AG09319 (cell line): ENCODE measurements around the gene GHRHR.

Source experiments
- DNase-seq: peaks from one replicate; pipeline ENCODE4 v3.0.0-alpha.2; 2010; ENCODE audit warnings: low read depth; ENCODE audit errors: extremely low read depth
- TF ChIP-seq, protein P1 (sequence below): IDR thresholded peaks from 2 replicates; pipeline ENCODE4 v1.5.1; 2011; ENCODE audit warnings: low read depth, mild to moderate bottlenecking, inconsistent platforms, low read length, moderate library complexity

The GHRHR gene

DNA sequence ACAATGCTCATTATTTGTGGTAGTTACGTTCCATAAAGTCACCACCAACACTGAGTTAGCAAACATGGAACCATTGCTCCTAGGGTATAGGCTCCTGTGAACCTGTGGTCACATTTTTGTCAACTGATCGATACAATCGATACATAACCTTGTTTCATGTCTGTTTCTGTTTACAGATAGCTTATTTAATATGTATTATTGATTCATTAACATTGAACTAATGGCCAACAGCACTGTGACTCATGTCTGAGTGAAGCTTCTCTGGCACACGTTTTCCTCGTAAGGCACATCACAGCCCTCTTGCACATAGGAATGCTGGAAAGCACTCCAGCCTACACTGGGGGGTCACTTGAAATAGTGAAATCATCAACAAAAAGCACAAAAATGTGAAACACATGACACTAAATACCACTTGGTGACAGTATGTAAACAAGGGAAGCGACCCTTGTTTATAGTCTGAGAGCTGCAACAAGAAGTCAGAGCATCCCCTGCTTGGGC, 27.0 kb downstream of the GHRHR start:
- TF ChIP-seq, protein P1, sequence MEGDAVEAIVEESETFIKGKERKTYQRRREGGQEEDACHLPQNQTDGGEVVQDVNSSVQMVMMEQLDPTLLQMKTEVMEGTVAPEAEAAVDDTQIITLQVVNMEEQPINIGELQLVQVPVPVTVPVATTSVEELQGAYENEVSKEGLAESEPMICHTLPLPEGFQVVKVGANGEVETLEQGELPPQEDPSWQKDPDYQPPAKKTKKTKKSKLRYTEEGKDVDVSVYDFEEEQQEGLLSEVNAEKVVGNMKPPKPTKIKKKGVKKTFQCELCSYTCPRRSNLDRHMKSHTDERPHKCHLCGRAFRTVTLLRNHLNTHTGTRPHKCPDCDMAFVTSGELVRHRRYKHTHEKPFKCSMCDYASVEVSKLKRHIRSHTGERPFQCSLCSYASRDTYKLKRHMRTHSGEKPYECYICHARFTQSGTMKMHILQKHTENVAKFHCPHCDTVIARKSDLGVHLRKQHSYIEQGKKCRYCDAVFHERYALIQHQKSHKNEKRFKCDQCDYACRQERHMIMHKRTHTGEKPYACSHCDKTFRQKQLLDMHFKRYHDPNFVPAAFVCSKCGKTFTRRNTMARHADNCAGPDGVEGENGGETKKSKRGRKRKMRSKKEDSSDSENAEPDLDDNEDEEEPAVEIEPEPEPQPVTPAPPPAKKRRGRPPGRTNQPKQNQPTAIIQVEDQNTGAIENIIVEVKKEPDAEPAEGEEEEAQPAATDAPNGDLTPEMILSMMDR, result no peak
- no peak for DNase-seq

DNA sequence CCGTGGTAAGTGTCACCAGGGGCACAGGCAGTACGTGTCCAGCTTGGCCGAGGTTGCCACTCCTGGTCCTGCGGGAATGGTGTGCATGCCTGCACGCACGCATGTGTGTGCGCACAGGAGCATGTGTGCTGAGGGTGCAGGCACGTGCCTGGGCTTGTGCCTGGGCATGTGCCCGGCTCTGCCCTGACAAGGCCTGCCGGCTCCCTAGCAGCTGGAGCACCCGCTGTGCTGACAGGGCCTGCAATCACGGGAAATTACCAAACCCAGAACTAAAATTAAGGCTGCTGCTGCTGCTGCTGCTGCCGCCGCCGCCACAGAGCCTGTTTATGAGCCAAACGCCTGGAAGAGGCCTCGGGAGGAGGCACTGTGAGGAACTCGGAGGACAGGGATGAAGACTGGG, 28.7 kb downstream of the GHRHR start:
- DNase-seq, result no peak

DNA sequence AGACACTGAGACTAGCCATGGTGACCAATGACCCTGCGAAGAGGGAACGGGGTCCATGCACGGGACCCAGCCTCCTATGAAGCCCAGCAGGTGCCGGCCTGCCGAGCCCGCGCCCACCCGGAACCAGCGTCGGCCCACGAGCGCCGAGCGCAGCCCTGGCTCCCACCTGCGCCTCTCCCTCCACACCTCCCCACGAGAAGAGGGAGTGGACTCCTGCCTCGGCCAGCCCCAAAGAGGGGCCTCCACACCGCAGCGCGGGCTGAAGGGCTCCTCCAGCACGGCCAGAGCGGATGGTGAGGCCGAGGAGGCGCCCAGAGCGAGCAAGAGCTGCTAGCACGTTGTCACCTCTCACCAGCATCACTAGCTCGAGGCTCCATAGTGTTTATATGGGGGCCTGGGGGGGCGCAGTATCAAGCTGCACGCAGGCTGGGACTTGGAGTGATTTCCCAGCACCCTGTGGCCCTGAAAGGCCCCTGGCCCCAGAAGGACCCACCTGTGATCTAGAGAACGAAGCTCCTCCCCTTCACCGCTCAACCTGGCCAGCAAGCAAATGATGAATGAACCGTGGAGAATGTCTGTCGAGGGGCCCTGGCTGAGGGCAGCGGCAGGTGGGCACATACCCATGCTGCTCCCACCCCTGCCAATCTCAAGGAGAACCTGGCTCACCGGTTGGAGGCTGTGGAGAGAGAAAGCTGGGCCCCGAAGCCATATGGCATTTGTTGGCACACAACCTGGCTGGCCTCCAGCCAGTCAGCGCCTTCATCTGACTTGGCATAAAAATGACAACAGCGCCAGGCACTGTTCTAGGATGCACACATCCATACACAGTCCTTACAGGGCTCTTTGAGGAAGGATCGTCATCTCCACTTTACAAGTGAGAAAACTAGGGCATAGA, 30.7 kb downstream of the GHRHR start:
- TF ChIP-seq, protein P1, result no peak

More for the DNA sequence above, 28.7 kb downstream of the GHRHR start:
- TF ChIP-seq, protein P1, result no peak

DNA sequence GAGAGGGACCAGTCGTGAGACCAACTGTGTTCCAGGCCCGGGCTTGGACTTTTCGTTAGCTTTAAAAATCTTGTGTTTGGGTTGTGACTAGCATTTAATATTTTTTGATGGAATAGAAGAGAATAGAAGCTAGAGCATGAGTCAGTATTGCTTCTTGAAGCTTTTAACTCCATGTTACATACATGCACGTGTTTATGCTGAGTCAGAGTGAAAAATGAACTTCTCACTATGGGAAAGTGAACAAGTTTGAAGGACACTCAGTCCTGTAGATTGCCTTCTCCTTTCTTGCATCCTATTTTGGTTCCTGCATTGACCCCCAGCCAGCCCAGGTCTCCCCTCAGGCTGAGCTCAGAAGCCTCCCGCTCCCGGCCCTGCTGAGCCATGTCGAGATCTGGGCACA, 31.8 kb downstream of the GHRHR start:
- no peak for DNase-seq
- TF ChIP-seq, protein P1, result no peak

More for the DNA sequence above, 30.7 kb downstream of the GHRHR start:
- DNase-seq, result no peak

DNA sequence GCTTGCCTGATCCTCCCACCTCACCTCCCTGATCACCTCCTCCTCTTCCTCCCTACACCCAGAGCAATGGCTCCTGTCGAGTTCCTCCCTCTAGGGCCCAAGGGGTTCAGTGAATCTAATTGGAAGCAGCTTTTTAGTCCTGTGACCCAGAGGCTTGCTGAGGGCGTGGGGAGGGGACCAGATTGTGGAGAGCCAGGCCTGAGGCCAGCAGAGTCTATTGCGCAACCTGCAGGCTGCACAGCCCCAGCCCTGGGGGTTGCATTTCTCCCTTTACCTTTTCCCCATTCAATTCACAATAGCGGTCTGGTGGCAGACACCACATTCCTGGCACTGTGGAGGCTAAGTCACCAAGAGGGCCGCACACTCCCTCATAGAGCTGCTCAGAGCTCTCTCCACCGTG, 32.5 kb downstream of the GHRHR start:
- DNase-seq, result no peak
- TF ChIP-seq, protein P1, result no peak

DNA sequence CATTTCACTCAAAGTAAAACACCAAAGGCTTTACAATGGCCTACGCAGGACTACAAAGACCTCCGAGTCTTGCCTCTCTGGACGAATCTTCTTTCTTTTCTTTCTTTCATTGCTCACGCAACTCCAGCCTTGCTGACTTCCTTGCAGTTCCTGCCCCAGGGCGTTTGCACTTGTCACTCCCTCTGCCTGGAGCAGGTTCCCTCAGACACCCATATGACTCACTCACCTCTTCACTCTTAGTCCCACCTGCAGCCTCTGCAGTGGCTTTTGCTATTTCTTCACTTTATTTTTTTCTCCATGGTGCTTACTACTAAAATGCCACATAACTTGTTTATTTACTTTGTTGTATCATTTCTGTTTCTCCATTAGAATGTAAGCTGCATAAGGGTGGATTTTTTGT, 33.1 kb downstream of the GHRHR start:
- no peak for DNase-seq
- TF ChIP-seq, protein P1, result no peak

DNA sequence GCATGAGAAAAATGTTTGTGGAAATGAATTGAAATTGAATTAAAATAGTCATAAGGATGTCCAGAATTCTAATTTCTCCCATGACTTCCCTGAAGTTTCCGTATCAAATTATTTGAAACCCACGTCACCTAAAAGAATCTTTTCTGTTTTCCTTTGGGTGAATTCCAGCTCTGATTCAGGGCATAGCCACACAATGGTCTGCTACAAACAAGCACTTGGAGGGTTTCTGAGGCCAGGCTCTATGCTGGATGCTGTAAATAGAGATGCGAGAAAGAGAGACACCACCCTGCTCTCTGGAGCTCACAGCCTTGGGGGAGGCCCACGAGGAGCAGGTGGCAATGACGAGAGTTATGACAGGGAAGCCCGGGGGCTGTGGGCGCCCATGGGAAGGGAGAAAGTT, 33.6 kb downstream of the GHRHR start:
- no peak for DNase-seq
- TF ChIP-seq, protein P1, result no peak
